Measurements from ENCODE around the gene LMF1. TPM values are rescaled to one million over a fixed set of nuclear protein-coding genes. Genes with fewer than 3 reads are reported as not detected.

Gene LMF1
- total RNA-seq, 1 donor from 2014 or later = 26.9 TPM

- TF ChIP-seq, protein P1, sequence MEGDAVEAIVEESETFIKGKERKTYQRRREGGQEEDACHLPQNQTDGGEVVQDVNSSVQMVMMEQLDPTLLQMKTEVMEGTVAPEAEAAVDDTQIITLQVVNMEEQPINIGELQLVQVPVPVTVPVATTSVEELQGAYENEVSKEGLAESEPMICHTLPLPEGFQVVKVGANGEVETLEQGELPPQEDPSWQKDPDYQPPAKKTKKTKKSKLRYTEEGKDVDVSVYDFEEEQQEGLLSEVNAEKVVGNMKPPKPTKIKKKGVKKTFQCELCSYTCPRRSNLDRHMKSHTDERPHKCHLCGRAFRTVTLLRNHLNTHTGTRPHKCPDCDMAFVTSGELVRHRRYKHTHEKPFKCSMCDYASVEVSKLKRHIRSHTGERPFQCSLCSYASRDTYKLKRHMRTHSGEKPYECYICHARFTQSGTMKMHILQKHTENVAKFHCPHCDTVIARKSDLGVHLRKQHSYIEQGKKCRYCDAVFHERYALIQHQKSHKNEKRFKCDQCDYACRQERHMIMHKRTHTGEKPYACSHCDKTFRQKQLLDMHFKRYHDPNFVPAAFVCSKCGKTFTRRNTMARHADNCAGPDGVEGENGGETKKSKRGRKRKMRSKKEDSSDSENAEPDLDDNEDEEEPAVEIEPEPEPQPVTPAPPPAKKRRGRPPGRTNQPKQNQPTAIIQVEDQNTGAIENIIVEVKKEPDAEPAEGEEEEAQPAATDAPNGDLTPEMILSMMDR (IDR thresholded peaks at IDR 0.05) = no peak
- intact Hi-C loops (cut with DNase I) = no loop called here
- Histone ChIP-seq H3K9me3 (no peaks in the 10 kb centered on the region), H3K36me3 (no peaks in the 10 kb centered on the region), H3K27me3 (peaks cover 6% of the 10 kb centered on the region), H3K4me3 (no peak overlapping the region), H3K27ac (no peak overlapping the region), H3K4me1 (peaks cover 26% of the 10 kb centered on the region in 2 donors)
- DNase-seq (ENCODE audit: low spot score in 2 of 2) = no peak
These were observed 13.4 kb upstream of the LMF1 start for GRCh38 chr16:984121-984694.

GRCh38 chr16:983044-984030 lies 12.6 kb upstream of the LMF1 start:
- no peak for DNase-seq (ENCODE audit: low spot score in 2 of 2)
- peaks cover 6% of the 10 kb centered on the region for H3K27me3 ChIP-seq
- intact Hi-C loops (cut with DNase I) = loop anchor here (2.0 kb wide), 1 partner anchor 15 kb away; no protein-coding TSS in a partner anchor
- no peaks in the 10 kb centered on the region for H3K9me3 ChIP-seq
- H3K4me3 ChIP-seq = peak overlapping the region in 1 of 2 donors; percentile 72
- peaks cover 26% of the 10 kb centered on the region in 2 donors for H3K4me1 ChIP-seq
- H3K36me3 ChIP-seq = no peaks in the 10 kb centered on the region
- TF ChIP-seq, protein P1 (IDR thresholded peaks at IDR 0.05) = no peak
- H3K27ac ChIP-seq = no peak overlapping the region

DNA sequence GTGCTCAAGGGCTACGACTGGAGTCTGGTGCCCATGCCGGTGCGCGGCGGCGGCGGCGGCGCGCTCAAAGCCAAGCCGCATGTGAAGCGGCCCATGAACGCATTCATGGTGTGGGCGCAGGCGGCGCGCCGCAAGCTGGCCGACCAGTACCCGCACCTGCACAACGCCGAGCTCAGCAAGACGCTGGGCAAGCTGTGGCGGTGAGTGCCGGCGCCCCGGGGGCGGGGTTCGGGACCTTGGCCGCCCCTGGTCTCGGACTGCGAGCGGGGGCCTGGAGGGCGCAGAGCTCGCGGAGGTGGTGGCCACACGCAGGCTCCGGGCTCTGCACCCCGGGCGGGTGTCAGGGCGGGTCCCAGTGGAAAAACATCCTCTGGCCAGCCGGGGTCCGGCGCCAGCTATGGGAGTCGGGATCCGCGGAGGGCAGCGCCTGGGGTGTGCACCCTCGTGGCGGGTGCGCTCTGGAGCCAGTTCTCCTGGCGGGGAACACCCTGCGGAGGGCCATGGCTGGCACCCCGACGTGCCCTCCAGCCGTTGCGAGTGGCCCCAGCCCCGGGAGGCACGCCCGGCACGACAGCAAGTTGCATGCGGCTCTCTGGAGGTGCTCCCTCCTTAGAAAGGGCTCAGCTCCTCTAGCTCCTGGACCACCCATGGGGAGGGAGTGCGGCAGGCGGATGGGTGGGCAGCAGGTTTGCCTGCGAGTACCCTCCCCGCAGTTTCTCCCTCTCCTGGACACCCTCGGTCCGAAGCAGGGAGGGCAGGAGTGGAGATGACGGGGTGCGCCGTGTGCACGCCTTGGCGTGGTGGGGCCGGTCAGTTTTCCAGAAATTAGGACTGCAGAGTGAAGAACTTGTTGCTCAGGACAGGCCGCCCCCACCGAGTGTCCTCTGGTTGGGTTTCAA lies 11.6 kb upstream of the LMF1 start:
- Histone ChIP-seq H3K27me3 (peaks cover 6% of the 10 kb centered on the region), H3K4me1 (peaks cover 21 to 23% of the 10 kb centered on the region in 2 donors), H3K9me3 (no peaks in the 10 kb centered on the region), H3K4me3 (peak overlapping the region; percentile 59 to 72), H3K27ac (no peak overlapping the region), H3K36me3 (no peaks in the 10 kb centered on the region)
- intact Hi-C loops (cut with DNase I) = loop anchor here (2.0 kb wide), 1 partner anchor 16 kb away; no protein-coding TSS in a partner anchor
- no peak for DNase-seq (ENCODE audit: low spot score in 2 of 2)
- TF ChIP-seq, protein P1 (IDR thresholded peaks at IDR 0.05) = no peak

DNA sequence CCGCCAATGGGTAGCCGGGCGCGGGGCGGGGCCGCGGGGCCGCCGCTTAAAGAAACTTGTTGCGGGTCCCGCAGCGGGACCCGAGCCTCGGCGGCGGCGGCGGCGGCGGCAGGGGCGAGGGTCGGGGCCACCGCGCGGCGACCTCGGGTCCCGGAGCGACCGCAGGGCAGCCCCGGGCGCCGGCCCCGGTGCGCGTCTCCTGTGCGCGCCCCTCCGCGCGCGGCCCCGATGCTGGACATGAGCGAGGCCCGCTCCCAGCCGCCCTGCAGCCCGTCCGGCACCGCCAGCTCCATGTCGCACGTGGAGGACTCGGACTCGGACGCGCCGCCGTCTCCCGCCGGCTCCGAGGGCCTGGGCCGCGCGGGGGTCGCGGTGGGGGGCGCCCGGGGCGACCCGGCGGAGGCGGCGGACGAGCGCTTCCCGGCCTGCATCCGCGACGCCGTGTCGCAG lies 10.9 kb upstream of the LMF1 start, which contains the start of gene SOX8:
Gene SOX8 (plus strand): TSS at position 76 of the 450 bp plus-strand sequence. CDS start 153 bp downstream, at position 229.
- H3K4me3 ChIP-seq = peak within 1 kb of the TSS; percentile 59 to 72
- no peaks in the 10 kb centered on the region for H3K36me3 ChIP-seq
- H3K4me1 ChIP-seq = peaks cover 21 to 24% of the 10 kb centered on the region in 2 donors
- TF ChIP-seq, protein P1 (IDR thresholded peaks at IDR 0.05) = no peak
- DNase-seq (ENCODE audit: low spot score in 2 of 2) = no peak
- H3K27ac ChIP-seq = no peak within 1 kb of the TSS
- H3K9me3 ChIP-seq = no peaks in the 10 kb centered on the region
- peaks cover 6% of the 10 kb centered on the region for H3K27me3 ChIP-seq
- intact Hi-C loops (cut with DNase I) = loop anchor here (2.0 kb wide), 1 partner anchor 17 kb away; no protein-coding TSS in a partner anchor

DNA sequence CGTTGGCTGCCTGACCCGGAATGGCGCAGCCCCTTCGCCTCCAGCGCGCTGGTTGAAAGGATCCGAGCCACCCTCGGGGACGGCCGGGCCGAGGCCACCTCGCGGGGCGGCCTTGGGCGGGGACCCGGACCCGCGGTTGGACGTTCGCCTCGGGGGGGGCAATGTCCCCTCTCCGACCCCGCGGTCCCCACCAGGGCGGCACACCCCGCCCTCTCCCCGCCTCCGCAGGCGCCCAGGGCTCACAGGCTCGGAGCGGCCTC lies 9.7 kb upstream of the LMF1 start:
- H3K27me3 ChIP-seq = peaks cover 6% of the 10 kb centered on the region
- H3K4me1 ChIP-seq = peaks cover 26 to 33% of the 10 kb centered on the region in 2 donors
- no peak overlapping the region for H3K27ac ChIP-seq
- intact Hi-C loops (cut with DNase I) = no loop called here
- no peaks in the 10 kb centered on the region for H3K9me3 ChIP-seq
- peak overlapping the region; percentile 59 to 72 for H3K4me3 ChIP-seq
- no peaks in the 10 kb centered on the region for H3K36me3 ChIP-seq
- DNase-seq (ENCODE audit: low spot score in 2 of 2) = no peak
- TF ChIP-seq, protein P1 (IDR thresholded peaks at IDR 0.05) = no peak

All from ascending aorta (tissue), 2 donors.